Kidney (tissue), 14 donors: Measurements from ENCODE around the gene AHSA1. TPM values are rescaled to one million over a fixed set of nuclear protein-coding genes. Genes with fewer than 3 reads are reported as not detected.

Source experiments
- DNase-seq, 5 donors: peaks; one replicate each; pipeline ENCODE4 v3.0.0-alpha.2; 2013 to 2020
- FAIRE-seq: peaks from 2 replicates; lab custom pipeline; 2012; peaks lifted over from hg19 to GRCh38; lab: Jason Lieb, UNC
- H3K27ac ChIP-seq, 2 donors: one replicate each; pipeline ENCODE4 v1.7.0; 2013; ENCODE audit warnings: low read depth in 2 of 2, low read length in 2 of 2, inconsistent platforms in 1 of 2
- H3K27me3 ChIP-seq: one replicate; pipeline ENCODE4 v1.7.1; 2013; ENCODE audit warnings: low read length, inconsistent platforms; ENCODE audit not compliant: control insufficient read depth, insufficient read depth
- H3K36me3 ChIP-seq, 3 donors: one replicate each; pipeline versions ENCODE4 v1.7.0 to v1.7.1; 2013; ENCODE audit warnings: low read length in 3 of 3, control low read depth in 1 of 3, inconsistent platforms in 1 of 3; ENCODE audit not compliant: insufficient read depth in 3 of 3, control insufficient read depth in 2 of 3
- H3K4me1 ChIP-seq, 3 donors: one replicate each; pipeline versions ENCODE4 v1.7.0 to v1.7.1; 2013; ENCODE audit warnings: low read length in 3 of 3, inconsistent platforms in 1 of 3, low read depth in 1 of 3; ENCODE audit not compliant: control insufficient read depth in 2 of 3, insufficient read depth in 2 of 3
- H3K4me3 ChIP-seq, 3 donors: one replicate each; pipeline versions ENCODE4 v1.7.0 to v1.8.1; 2013; ENCODE audit warnings: low read length in 3 of 3, control low read depth in 1 of 3, inconsistent platforms in 1 of 3
- H3K9ac ChIP-seq, 3 donors: one replicate each; pipeline versions ENCODE4 v1.7.0 to v1.7.1; 2013; ENCODE audit warnings: low read length in 3 of 3, control low read depth in 1 of 3, inconsistent platforms in 1 of 3
- H3K9me3 ChIP-seq, 3 donors: one replicate each; pipeline versions ENCODE4 v1.7.0 to v1.7.1; 2013; ENCODE audit warnings: low read length in 3 of 3, control low read depth in 1 of 3, inconsistent platforms in 1 of 3; ENCODE audit not compliant: control insufficient read depth in 2 of 3, insufficient read depth in 1 of 3
- intact Hi-C: fragments of 100-400 bp; cut with DNase I; formaldehyde crosslinking; loops from one replicate; pipeline ENCODE4 v1.11.1; 2022
- polyA plus RNA-seq: library from polyadenylated mRNA; stranded (reverse); fragments of 350-450 nt; fragmentation: Illumina TruSeq; extraction: RNeasy Lipid Tissue Mini Kit (QIAGEN cat#74804); gene quantifications from one replicate; pipeline ENCODE4 v1.2.3, GENCODE V29; 2014; ENCODE audit warnings: low read depth, low replicate concordance; ENCODE audit not compliant: insufficient read depth
- total RNA-seq: library from RNA; stranded (reverse); fragmentation: NEBNext Ultra II Directional; extraction: Animal tissue kit (Norgen Biotek cat#: 25700); gene quantifications from one replicate; pipeline ENCODE4 v1.2.1, GENCODE V29; 2021
- TF ChIP-seq, protein P1 (sequence below): IDR thresholded peaks from 3 replicates; pipeline ENCODE4 v1.5.1; 2012; ENCODE audit warnings: mild to moderate bottlenecking, moderate library complexity, borderline replicate concordance; ENCODE audit not compliant: insufficient read depth; ENCODE audit errors: extremely low read depth
- donor health status: control.
- donor health status: control.
- donor health status: control.
- donor health status: control.
- donor health status: control.
- donor health status: DM: yes; HTN: yes; CAD: no.
- donor health status: Normal renal cell carcinoma (clear cell type).

AHSA1 gene
- total and polyA plus RNA-seq, 2 donors from 2014 or later = 92.0 to 149 TPM

DNA sequence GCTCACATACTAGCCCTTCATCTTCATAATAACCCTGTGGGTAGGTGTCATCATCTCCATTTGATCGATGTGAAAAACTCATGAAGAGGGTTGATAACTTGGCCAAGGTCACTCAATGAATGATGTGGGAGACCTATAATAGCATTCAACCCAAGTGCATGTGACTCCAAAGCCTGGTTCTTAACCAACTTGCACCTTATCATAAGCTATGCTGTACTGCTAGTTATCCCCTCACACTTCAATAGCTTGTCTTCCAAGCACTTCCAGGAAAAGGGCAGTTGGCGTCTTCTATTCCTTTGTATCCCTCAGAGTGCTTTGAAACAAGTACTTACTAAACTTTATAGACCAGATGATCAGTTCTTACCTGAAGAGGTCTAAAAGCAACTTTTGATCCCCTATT is 15.7 kb upstream of the AHSA1 start:
- TF ChIP-seq, protein P1, sequence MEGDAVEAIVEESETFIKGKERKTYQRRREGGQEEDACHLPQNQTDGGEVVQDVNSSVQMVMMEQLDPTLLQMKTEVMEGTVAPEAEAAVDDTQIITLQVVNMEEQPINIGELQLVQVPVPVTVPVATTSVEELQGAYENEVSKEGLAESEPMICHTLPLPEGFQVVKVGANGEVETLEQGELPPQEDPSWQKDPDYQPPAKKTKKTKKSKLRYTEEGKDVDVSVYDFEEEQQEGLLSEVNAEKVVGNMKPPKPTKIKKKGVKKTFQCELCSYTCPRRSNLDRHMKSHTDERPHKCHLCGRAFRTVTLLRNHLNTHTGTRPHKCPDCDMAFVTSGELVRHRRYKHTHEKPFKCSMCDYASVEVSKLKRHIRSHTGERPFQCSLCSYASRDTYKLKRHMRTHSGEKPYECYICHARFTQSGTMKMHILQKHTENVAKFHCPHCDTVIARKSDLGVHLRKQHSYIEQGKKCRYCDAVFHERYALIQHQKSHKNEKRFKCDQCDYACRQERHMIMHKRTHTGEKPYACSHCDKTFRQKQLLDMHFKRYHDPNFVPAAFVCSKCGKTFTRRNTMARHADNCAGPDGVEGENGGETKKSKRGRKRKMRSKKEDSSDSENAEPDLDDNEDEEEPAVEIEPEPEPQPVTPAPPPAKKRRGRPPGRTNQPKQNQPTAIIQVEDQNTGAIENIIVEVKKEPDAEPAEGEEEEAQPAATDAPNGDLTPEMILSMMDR = no peak
- Histone ChIP-seq H3K4me3 (no peak overlapping the region), H3K36me3 (peaks cover 0 to 35% (median 21%) of the 10 kb centered on the region in 3 donors), H3K9me3 (no peaks in the 10 kb centered on the region), H3K27me3 (no peaks in the 10 kb centered on the region), H3K9ac (no peak overlapping the region), H3K27ac (no peak overlapping the region), H3K4me1 (no peaks in the 10 kb centered on the region)
- no peak for DNase-seq
- FAIRE-seq = no peak
- intact Hi-C loops = no loop called here

DNA sequence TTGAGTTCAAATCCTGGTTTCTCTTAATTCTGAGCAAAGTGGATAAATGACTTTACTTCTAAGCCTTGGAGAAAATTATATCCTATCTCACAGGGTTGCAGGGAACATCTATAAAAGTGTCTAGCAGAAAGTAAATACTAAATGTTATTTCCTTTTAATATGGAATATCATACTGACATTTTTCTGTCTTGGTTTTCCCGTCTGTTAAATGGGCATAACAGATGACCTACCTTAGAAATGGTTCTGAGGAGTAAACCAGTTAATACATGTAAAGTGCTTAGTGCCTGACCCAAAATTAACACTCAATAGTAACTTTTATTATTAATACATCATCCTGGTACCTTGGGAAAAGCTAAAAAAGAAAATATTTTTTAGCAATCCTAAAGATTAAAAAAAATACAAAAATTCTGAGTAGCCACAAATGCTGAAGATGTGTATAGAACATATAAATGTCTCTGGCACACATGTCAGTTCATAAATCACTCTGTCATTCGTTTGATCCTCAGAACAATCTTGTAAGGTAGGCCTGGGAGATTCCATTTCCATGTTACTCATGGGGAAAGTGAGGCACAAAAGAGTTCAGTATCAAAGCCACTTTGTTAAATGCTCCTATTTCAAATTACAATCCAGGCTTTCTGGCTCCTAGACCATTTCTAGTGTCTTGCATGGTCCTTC is 1.8 kb upstream of the AHSA1 start:
- peak overlapping the region in 2 of 3 donors; percentile 87 to 98 for H3K4me3 ChIP-seq

DNA sequence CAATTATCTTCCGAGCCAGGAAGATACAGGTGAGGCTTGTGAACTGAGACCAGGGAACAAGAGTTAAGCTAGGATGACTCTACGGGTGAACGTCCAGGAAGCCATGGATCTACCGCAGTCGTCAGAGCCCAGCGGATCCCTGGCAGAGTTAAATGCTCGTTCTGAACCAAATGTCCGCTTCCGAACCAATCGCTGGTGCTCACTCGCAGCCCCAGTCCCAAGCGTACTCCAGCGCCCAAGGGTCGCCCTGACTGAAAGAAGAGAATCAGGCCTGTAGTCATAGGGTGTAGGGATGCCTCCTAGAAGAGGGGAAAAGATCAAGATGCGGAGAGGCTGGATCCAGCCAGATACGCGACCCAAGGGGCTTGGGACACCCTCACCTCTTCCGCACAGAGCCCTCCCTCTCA is 775 bp upstream of the AHSA1 start:
- Histone ChIP-seq H3K9me3 (no peaks in the 10 kb centered on the region), H3K27me3 (no peaks in the 10 kb centered on the region), H3K27ac (peak overlapping the region; percentile 56 to 100), H3K4me1 (peaks cover 0 to 12% (median 11%) of the 10 kb centered on the region in 3 donors), H3K36me3 (peaks cover 10 to 19% (median 18%) of the 10 kb centered on the region in 3 donors), H3K4me3 (peak overlapping the region; percentile 87 to 98 (median 91)), H3K9ac (peak overlapping the region; percentile 87 to 99 (median 87))
- FAIRE-seq = no peak
- intact Hi-C loops = no loop called here
- no peak for DNase-seq
- TF ChIP-seq, protein P1 = no peak

More for the DNA sequence above, 1.8 kb upstream of the AHSA1 start:
- H3K9ac ChIP-seq = peak overlapping the region in 2 of 3 donors; percentile 87
- no peak for DNase-seq
- peaks cover 5 to 16% (median 13%) of the 10 kb centered on the region in 3 donors for H3K36me3 ChIP-seq
- no peaks in the 10 kb centered on the region for H3K27me3 ChIP-seq
- H3K4me1 ChIP-seq = peaks cover 0 to 12% (median 11%) of the 10 kb centered on the region in 3 donors
- no peak overlapping the region for H3K27ac ChIP-seq
- intact Hi-C loops = no loop called here
- FAIRE-seq = no peak
- no peaks in the 10 kb centered on the region for H3K9me3 ChIP-seq
- TF ChIP-seq, protein P1 = no peak
